GM18951 (cell line): ENCODE measurements around the gene FOSB.

Experiments
- POLR2A ChIP-seq: IDR thresholded peaks from 4 replicates; pipeline ENCODE4 v1.6.1; 2011; ENCODE audit warnings: mild to moderate bottlenecking; ENCODE audit not compliant: insufficient read length, insufficient read depth; ENCODE audit errors: extremely low read depth
- in situ Hi-C: fragments of 300-500 bp; cut with MboI; formaldehyde crosslinking; loops from one replicate; pipeline ENCODE4 v1.12.0; 2022; ENCODE audit warnings: low sequenced_read_pairs, mixed read lengths, inconsistent platforms; ENCODE audit not compliant: unreplicated experiment

Gene FOSB

DNA sequence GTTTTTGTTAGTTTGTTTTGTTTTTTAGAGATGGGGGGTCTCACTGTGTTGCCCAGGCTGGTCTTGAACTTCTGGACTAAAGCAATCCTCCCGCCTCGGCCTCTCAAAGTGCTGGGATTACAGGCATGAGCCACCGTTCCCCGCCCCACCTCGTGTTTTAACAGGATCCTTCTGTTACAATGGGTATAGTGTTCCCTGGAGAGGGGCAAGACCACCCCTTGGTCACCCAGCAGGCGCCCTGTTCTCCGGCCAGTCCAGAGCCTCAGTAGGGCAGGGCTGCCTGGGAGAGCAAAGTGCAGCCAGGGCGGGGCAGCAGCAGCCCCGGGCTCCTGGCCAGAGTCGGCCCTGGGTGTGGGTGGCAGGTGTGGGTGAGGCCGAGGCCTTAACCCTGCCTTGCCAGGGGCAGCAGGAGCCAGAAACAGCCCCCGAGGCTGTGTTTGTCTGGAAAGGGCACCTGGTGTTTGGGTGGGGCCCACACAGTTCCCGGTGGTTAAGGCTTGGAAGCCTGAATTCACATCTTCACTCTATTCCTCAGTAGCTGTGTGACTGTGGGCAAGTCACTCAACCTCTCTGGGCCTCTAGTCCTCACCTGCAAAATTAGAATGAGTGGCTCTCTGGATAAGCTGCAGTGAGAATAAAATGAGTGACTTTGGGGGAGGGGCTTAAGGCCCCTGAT lies 46.7 kb downstream of the FOSB start:
- in situ Hi-C loops, result no loop called here
- TF ChIP-seq POLR2A, result no peak

GRCh38 chr19:45515081-45515624 lies 47.4 kb downstream of the FOSB start:
- in situ Hi-C loops, result no loop called here
- TF ChIP-seq POLR2A, result no peak

DNA sequence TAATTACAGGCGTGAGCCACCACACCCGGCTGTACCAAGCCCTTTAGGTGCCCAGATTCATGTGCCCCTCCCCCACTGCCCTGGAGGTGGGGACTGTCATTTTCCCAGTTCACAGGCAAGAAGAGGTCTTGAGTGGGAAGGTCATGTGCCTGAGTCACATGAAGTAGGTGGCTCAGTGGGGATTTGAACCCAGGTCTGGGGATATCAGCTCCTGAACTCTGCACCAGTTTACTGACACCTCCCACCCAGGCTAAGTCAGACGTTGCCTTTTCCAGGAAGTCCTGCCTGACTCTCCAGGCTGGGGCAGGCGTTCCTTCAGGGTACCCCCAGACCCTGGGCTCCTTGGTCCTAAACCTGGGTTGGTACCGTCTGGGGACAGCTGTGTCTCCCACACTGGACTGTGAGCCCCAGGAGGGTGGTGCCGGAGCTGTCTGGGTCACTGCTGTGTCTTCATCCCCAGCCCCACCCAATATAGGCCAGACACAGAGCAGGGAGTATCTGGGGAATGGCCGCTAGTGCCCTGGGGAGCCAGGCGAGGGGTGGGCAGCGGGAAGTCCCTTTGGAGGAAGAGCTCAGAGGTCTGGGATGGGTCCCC lies 48.1 kb downstream of the FOSB start:
- no peak for TF ChIP-seq POLR2A
- in situ Hi-C loops, result no loop called here

DNA sequence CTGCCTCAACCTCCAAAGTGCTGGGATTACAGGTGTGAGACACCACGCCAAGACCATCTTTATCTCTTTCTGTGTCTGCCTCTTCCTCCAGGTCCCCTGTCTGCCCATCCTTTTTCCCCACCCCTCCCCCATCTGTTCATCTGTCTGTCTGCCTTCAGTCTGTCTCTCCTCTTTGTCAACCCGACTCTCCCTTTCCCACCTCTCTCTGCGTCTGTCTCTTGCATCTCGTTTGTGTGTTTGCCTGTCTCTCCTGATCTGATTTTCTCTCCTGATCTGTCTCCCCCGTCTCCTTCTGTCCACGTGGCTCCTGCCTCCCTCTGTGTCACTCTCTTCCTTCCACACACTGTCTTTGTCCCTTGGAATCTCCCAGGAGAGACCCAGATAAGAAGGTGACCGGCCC lies 49.4 kb downstream of the FOSB start:
- in situ Hi-C loops, result no loop called here
- TF ChIP-seq POLR2A, result no peak

DNA sequence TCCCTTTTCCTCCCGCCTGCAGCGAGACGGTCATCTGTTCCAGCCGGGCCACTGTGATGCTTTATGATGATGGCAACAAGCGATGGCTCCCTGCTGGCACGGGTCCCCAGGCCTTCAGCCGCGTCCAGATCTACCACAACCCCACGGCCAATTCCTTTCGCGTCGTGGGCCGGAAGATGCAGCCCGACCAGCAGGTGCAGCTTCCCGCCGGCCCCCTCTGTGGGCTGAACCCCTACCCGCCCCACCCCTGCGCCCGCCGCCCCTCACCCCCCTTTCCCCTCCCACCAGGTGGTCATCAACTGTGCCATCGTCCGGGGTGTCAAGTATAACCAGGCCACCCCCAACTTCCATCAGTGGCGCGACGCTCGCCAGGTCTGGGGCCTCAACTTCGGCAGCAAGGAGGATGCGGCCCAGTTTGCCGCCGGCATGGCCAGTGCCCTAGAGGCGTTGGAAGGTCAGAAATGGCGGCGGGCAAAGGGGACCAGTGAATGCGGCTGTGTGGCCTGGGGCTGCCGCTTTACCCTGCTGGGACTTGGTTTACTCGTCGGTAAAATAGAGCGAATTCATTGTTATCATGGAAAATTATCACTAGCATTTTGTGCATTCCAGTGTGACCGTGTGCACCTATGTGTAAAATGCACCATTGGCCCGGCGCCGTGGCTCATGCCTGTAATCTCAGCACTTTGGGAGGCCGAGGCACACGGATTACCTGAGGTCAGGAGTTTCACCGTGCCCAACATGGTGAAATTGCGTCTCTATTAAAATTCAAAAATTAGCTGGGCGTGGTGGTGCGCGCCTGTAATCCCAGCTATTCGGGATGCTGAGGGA lies 50.1 kb downstream of the FOSB start:
- in situ Hi-C loops, result no loop called here
- TF ChIP-seq POLR2A, result no peak

DNA sequence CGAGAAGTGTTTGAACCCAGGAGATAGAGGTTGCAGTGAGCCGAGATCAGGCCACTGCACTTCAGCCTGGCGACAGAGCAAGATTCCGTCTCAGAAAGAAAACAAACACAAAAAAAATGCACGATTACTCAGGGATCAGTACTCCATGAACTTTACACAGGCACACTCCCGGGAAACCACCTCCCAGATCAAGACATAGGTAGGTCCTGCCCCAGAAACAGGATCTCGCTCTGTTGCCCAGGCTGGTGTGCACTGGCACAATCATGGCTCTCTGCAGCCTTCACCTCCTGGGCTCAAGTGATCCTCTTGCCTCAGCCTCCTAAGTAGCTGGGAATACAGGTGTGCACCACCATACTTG lies 50.7 kb downstream of the FOSB start:
- in situ Hi-C loops, result no loop called here

DNA sequence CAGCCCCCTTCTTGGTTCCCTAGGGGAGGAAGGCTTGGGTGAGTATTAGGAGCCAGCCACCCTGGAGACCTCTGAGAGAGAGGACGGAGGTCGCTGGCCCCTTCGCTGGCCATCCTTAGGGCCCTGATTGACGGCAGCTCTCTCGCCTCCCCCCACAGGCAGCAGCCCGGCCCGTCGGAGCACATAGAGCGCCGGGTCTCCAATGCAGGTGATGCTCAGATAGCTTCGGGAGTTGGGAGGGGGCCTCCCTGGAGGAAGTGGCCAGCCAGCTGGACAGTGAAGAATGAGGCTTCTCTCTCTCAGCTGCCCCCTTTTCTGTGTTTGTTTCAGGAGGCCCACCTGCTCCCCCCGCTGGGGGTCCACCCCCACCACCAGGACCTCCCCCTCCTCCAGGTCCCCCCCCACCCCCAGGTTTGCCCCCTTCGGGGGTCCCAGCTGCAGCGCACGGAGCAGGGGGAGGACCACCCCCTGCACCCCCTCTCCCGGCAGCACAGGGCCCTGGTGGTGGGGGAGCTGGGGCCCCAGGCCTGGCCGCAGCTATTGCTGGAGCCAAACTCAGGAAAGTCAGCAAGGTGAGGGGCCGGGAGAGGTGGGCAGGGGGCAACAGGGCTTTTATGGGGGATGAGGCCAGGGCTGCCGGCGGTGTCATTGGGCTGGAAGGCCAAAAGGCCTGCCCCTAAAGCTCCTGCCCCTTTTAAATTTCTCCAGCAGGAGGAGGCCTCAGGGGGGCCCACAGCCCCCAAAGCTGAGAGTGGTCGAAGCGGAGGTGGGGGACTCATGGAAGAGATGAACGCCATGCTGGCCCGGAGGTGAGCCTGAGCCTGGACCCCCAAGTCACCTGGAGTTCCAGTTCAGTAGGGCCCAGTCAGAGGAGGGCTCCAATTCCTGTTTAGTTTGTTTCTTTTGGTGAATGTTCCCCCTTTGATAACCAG lies 54.5 kb downstream of the FOSB start:
- no peak for TF ChIP-seq POLR2A
- in situ Hi-C loops, result no loop called here

More for the DNA sequence above, 50.7 kb downstream of the FOSB start:
- no peak for TF ChIP-seq POLR2A

GRCh38 chr19:45523642-45524256 lies 56.0 kb downstream of the FOSB start:
- in situ Hi-C loops, result no loop called here
- no peak for TF ChIP-seq POLR2A

- in situ Hi-C loops, result no loop called here
- TF ChIP-seq POLR2A, result no peak
These were observed 56.9 kb downstream of the FOSB start for GRCh38 chr19:45524575-45525129.
